HepG2 (cell line): ENCODE results near the gene PDPR. TPM values are rescaled to one million over a fixed set of nuclear protein-coding genes. Genes with fewer than 3 reads are reported as not detected.

Experiments used
- ATAC-seq: fragments of 200-7000 bp; cut with Tn5 transposase; 3 replicates; pipeline ENCODE4 v1.9.1; 2020; ENCODE audit warnings: mild to moderate bottlenecking, moderate library complexity
- BruUV-seq: library from RNA; stranded (reverse); fragments of 400-500 nt; replicated peaks from 2 replicates; lab custom pipeline; 2021; lab: Mats Ljungman, UMichigan
- CTCF ChIA-PET: fragments of 300-600 bp; formaldehyde crosslinking; extraction: SDS; loops from one replicate; lab custom pipeline; 2021; ENCODE audit warnings: low total read pairs, inconsistent platforms, low intra/inter-chr PET ratio; lab: Yijun Ruan, JAX
- POLR2A ChIA-PET: fragments of 350-600 bp; sonication (Branson Sonifier 250); formaldehyde crosslinking; loops from one replicate; lab custom pipeline; 2020; ENCODE audit warnings: antibody characterized with exemption, inconsistent platforms; lab: Yijun Ruan, JAX
- DNase-seq: peaks from one replicate; pipeline ENCODE4 v3.0.0-alpha.2; 2015; ENCODE audit warnings: low spot score
- FAIRE-seq: peaks from 3 replicates; lab custom pipeline; 2011; peaks lifted over from hg19 to GRCh38; lab: Jason Lieb, UNC
- H2AFZ ChIP-seq: one replicate; pipeline ENCODE4 v1.6.1; 2011; ENCODE audit warnings: low read length, inconsistent platforms
- H3K27ac ChIP-seq: fragments of 300-600 bp; 3 replicates; pipeline ENCODE4 v1.8.0; 2011; ENCODE audit warnings: mixed run types, mild to moderate bottlenecking, mixed read lengths, low read length, inconsistent platforms; ENCODE audit not compliant: insufficient read depth; ENCODE audit errors: extremely low read length
- H3K27me3 ChIP-seq, 2 experiments: fragments of 200-600 bp in 1 of 2; 2 replicates in 1 of 2; 3 replicates in 1 of 2; pipeline versions ENCODE4 v1.6.0 to v1.8.0; 2011; ENCODE audit warnings: low read length in 2 of 2, mild to moderate bottlenecking in 2 of 2, moderate library complexity in 2 of 2, inconsistent platforms in 1 of 2; ENCODE audit not compliant: insufficient read depth in 2 of 2, control insufficient read depth in 1 of 2
- H3K36me3 ChIP-seq, 2 experiments: fragments of 200-600 bp in 1 of 2; replicated peaks in 1 of 2; 2 replicates in 1 of 2; 3 replicates in 1 of 2; pipeline versions ENCODE4 v1.5.1 to v1.8.0; 2011; ENCODE audit warnings: low read length in 2 of 2, inconsistent platforms in 1 of 2; ENCODE audit not compliant: insufficient read depth in 2 of 2, control insufficient read depth in 1 of 2
- H3K4me1 ChIP-seq: 2 replicates; pipeline ENCODE4 v1.5.1; 2012; ENCODE audit warnings: low read length, inconsistent platforms; ENCODE audit not compliant: insufficient read depth
- H3K4me2 ChIP-seq: 2 replicates; pipeline ENCODE4 v1.6.0; 2011; ENCODE audit warnings: low read depth, low read length, inconsistent platforms
- H3K4me3 ChIP-seq, 3 experiments: fragments of 200-600 bp in 1 of 3; sonication (generic), shearing (Covaris generic) in 1 of 3; replicated peaks in 1 of 3; 2 replicates each; pipeline ENCODE4 v1.5.1; 2011 to 2016; ENCODE audit warnings: low read length in 3 of 3, inconsistent platforms in 2 of 3, low read depth in 2 of 3, mild to moderate bottlenecking in 2 of 3, control low read depth in 1 of 3, mixed read lengths in 1 of 3; ENCODE audit not compliant: insufficient read depth in 1 of 3
- H3K79me2 ChIP-seq: one replicate; pipeline ENCODE4 v1.6.1; 2011; ENCODE audit warnings: low read length, inconsistent platforms; ENCODE audit not compliant: insufficient read depth
- H3K9ac ChIP-seq: 2 replicates; pipeline ENCODE4 v1.6.0; 2011; ENCODE audit warnings: mild to moderate bottlenecking, low read depth, low read length, inconsistent platforms; ENCODE audit not compliant: insufficient read depth
- H3K9me3 ChIP-seq: 2 replicates; pipeline ENCODE4 v1.5.1; 2012; ENCODE audit warnings: mild to moderate bottlenecking, low read length
- H4K20me1 ChIP-seq: 2 replicates; pipeline ENCODE4 v1.6.0; 2011; ENCODE audit warnings: inconsistent platforms, mild to moderate bottlenecking, low read length, moderate library complexity; ENCODE audit not compliant: insufficient read depth
- CEBPB ChIP-seq: IDR thresholded peaks from 2 replicates; pipeline ENCODE4 v1.6.1; 2011; ENCODE audit warnings: low read depth, low read length, improper control_type of control experiment, borderline replicate concordance
- ELF3 ChIP-seq: IDR thresholded peaks from 2 replicates; pipeline ENCODE4 v1.6.1; 2016; ENCODE audit warnings: missing genetic modification reagents, missing compliant biosample characterization
- FOSL2 ChIP-seq: sonication (generic); formaldehyde crosslinking; IDR thresholded peaks from 2 replicates; pipeline ENCODE4 v1.4.0; 2020; ENCODE audit warnings: missing genetic modification reagents
- HMG20B ChIP-seq: conservative IDR thresholded peaks from 2 replicates; pipeline ENCODE4 v1.6.1; 2016; ENCODE audit warnings: missing genetic modification reagents, missing compliant biosample characterization
- HOXA9 ChIP-seq: sonication (generic); formaldehyde crosslinking; IDR thresholded peaks from 2 replicates; pipeline ENCODE4 v1.8.1; 2022; ENCODE audit warnings: missing genetic modification reagents, mild to moderate bottlenecking, moderate library complexity, borderline replicate concordance
- IRF2 ChIP-seq: IDR thresholded peaks from 2 replicates; pipeline ENCODE4 v1.6.1; 2018; ENCODE audit warnings: missing genetic modification reagents, missing compliant biosample characterization
- MED1 ChIP-seq: sonication (generic); formaldehyde crosslinking; IDR thresholded peaks from 2 replicates; pipeline ENCODE4 v1.4.0; 2020; ENCODE audit warnings: missing genetic modification reagents
- NCOR1 ChIP-seq: fragments of 200-600 bp; sonication (generic); IDR thresholded peaks from 2 replicates; pipeline ENCODE4 v1.7.0; 2017; ENCODE audit warnings: antibody characterized with exemption, low read length, borderline replicate concordance
- PHF8 ChIP-seq: sonication (generic); formaldehyde crosslinking; IDR thresholded peaks from 2 replicates; pipeline ENCODE4 v1.5.0; 2020; ENCODE audit warnings: missing genetic modification reagents
- RXRB ChIP-seq: IDR thresholded peaks from 2 replicates; pipeline ENCODE4 v1.6.1; 2016; ENCODE audit warnings: borderline replicate concordance, missing genetic modification reagents, missing compliant biosample characterization
- SOX6 ChIP-seq, 2 experiments: fragments of 450-650 bp in 1 of 2; sonication (generic) in 1 of 2; formaldehyde crosslinking in 1 of 2; IDR thresholded peaks; 2 replicates each; pipeline versions ENCODE4 v1.4.0 to v1.6.1; 2017 to 2020; ENCODE audit warnings: antibody characterized with exemption in 1 of 2, mild to moderate bottlenecking in 1 of 2, missing genetic modification reagents in 1 of 2
- TAF15 ChIP-seq: fragments of 200-400 bp; formaldehyde crosslinking; IDR thresholded peaks from one replicate; pipeline ENCODE4 v1.6.1; 2018; ENCODE audit warnings: mild to moderate bottlenecking, low read depth, low read length; ENCODE audit not compliant: poor library complexity, severe bottlenecking
- ZNF292 ChIP-seq: sonication (generic); formaldehyde crosslinking; IDR thresholded peaks from 2 replicates; pipeline ENCODE4 v1.8.1; 2022; ENCODE audit warnings: mild to moderate bottlenecking, low read depth, missing genetic modification reagents, borderline replicate concordance
- ZNF383 ChIP-seq: sonication (generic); formaldehyde crosslinking; IDR thresholded peaks from 2 replicates; pipeline ENCODE4 v1.4.0; 2020; ENCODE audit warnings: missing genetic modification reagents, mild to moderate bottlenecking, borderline replicate concordance
- ZSCAN21 ChIP-seq: sonication (generic); formaldehyde crosslinking; IDR thresholded peaks from 2 replicates; pipeline ENCODE4 v1.8.0; 2022; ENCODE audit warnings: mild to moderate bottlenecking, missing genetic modification reagents, moderate library complexity, borderline replicate concordance
- WGBS: methylation state at CpG from one replicate; pipeline ENCODE4 v1.1.6; 2017; ENCODE audit warnings: low lambda C conversion rate; 5-methylcytosine and 5-hydroxymethylcytosine counted together
- in situ Hi-C: cut with HindIII; loops from 2 replicates; pipeline ENCODE4 v1.10.0; 2017; ENCODE audit warnings: low pct_unique_long_range_greater_than_20kb; ENCODE audit not compliant: extremely low pct_ligation_motif_present
- intact Hi-C: fragments of 100-400 bp; cut with micrococcal nuclease; formaldehyde crosslinking; loops from one replicate; pipeline ENCODE4 v1.10.0; 2022; ENCODE audit not compliant: unreplicated experiment
- polyA plus RNA-seq, 8 experiments: library from polyadenylated mRNA; depleted of rRNA in 3 of 8; stranded (reverse) in 7 of 8; unstranded in 1 of 8; fragments of >200 nt; fragmentation: Illumina TruSeq in 4 of 8; extraction: Trizol in 4 of 8; gene quantifications; 2 replicates each; pipeline versions ENCODE4 v1.2.1 to v1.2.3, GENCODE V29; 2011 to 2016; ENCODE audit warnings: low read depth in 4 of 8, missing spikeins in 1 of 8, mixed read lengths in 1 of 8; ENCODE audit not compliant: insufficient read depth in 1 of 8
- total RNA-seq, 5 experiments: library from RNA; depleted of rRNA; stranded (reverse); fragments of >200 nt; fragmentation: Illumina TruSeq; extraction: Trizol; gene quantifications; 2 replicates each; pipeline ENCODE4 v1.2.3, GENCODE V29; 2016; ENCODE audit warnings: low read depth in 1 of 5
- TF ChIP-seq, protein P1 (sequence below): IDR thresholded peaks from 2 replicates; pipeline ENCODE4 v1.6.1; 2016; ENCODE audit warnings: low read depth, control low read depth
- TF ChIP-seq, protein P2 (sequence below): sonication (generic); formaldehyde crosslinking; IDR thresholded peaks from 2 replicates; pipeline ENCODE4 v1.4.0; 2020; ENCODE audit warnings: missing genetic modification reagents, borderline replicate concordance

Gene PDPR
- total and polyA plus RNA-seq, 2 of the 13 experiments (the other 11 are each of a cell fraction or from before 2014, with no cell fraction given), result 19.5 to 29.9 TPM

DNA sequence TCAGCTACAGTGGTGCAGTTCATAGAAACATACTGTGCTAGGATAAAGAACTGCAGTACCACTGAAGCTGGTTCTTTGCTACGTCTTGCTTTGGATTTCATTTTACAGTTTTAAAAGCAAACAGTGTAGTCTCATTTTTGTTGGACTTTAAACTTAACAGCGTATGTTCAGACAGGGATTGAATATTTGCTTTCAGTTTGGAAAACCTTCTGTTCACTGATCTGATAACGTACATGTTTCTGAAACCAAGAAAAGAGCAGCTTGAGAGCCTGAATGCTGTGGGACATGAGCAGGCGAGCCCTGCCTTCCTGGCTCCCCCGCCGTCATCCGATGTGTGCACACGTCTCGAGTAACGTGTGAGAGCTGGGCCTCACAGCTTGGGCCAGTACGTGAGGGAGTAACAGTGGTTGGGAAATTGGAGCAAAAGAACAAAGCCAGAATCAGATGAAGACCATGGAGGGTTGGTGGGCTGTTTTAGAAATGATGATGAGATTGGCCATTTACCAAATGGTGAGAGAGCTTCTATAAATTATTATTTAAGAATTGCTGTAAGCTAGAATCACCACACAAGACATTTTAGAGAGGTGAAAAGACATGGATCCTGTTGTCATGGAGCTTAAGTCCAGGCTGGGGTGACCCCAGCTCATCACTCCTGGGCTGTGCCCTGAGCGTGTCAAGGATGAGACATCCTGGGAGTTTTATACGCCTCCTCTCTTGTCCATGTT is 38.6 kb downstream of the PDPR start:
- 24% methylated on average over 13 of the region's 13 CpGs for WGBS
- peak overlapping the region; percentile 84 for H3K27ac ChIP-seq
- peaks cover 10 to 47% of the 10 kb centered on the region in 2 experiments for H3K36me3 ChIP-seq
- no peaks in the 10 kb centered on the region for H3K27me3 ChIP-seq
- DNase-seq (peak; percentile 91), ATAC-seq (peak; percentile 73), FAIRE-seq (peak; percentile 76)
- in situ Hi-C loops, result no loop called here
- H2AFZ ChIP-seq, result no peak overlapping the region
- peak overlapping the region in 2 of 3 experiments; percentile 24 to 57; a peak in 4 of 6 replicates for H3K4me3 ChIP-seq
- intact Hi-C loops, result loop anchor here (2.0 to 10.0 kb wide), 3 partner anchors 34 to 100 kb away; partner anchors contain the start of gene EXOSC6
- POLR2A ChIA-PET, result interaction anchor here (1.2 to 2.9 kb wide), 7 partner anchors 9 to 147 kb away, joined by 3 to 17 read pairs (median 7); partner anchors contain the start of genes AARS1, DDX19B, EXOSC6 and PDPR
- peak overlapping the region; percentile 84 for H3K4me2 ChIP-seq
- CTCF ChIA-PET, result no interaction called here
- H3K79me2 ChIP-seq, result no peaks in the 10 kb centered on the region
- H3K9me3 ChIP-seq, result no peaks in the 10 kb centered on the region
- H3K9ac ChIP-seq, result peak overlapping the region; percentile 68
- BruUV-seq, result no TSS peak
- H4K20me1 ChIP-seq, result no peaks in the 10 kb centered on the region
- peaks cover 44% of the 10 kb centered on the region for H3K4me1 ChIP-seq
- TF ChIP-seq ELF3 (CRISPR knock-in tag), result peak; percentile 65; the same call in 1 of the 2 replicates
- TF ChIP-seq RXRB (CRISPR knock-in tag), result peak; percentile 70; the same call in 1 of the 2 replicates
- peak; percentile 89 for TF ChIP-seq IRF2
- TF ChIP-seq HMG20B, result peak; percentile 49; the same call in 1 of the 2 replicates
- TF ChIP-seq FOSL2, result 0 out of 2 replicates have a peak, but pooled peaks have one; percentile 42
- peak; percentile 74; the same call in 1 of the 2 replicates for TF ChIP-seq NCOR1
- peak; percentile 49; the same call in 1 of the 2 replicates for TF ChIP-seq PHF8 (CRISPR knock-in tag)
- TF ChIP-seq ZSCAN21, result 0 out of 2 replicates have a peak, but pooled peaks have one; percentile 12
- peak; percentile 92; the same call in 1 of the 2 replicates for TF ChIP-seq ZNF292 (CRISPR knock-in tag)
- TF ChIP-seq HOXA9 (CRISPR knock-in tag), result 0 out of 2 replicates have a peak, but pooled peaks have one; percentile 33
- TF ChIP-seq ZNF383 (CRISPR knock-in tag), result peak; percentile 84; the same call in 1 of the 2 replicates
- TF ChIP-seq TAF15, result no peak
- TF ChIP-seq MED1 (CRISPR knock-in tag), result peak; percentile 74
- TF ChIP-seq, protein P1, sequence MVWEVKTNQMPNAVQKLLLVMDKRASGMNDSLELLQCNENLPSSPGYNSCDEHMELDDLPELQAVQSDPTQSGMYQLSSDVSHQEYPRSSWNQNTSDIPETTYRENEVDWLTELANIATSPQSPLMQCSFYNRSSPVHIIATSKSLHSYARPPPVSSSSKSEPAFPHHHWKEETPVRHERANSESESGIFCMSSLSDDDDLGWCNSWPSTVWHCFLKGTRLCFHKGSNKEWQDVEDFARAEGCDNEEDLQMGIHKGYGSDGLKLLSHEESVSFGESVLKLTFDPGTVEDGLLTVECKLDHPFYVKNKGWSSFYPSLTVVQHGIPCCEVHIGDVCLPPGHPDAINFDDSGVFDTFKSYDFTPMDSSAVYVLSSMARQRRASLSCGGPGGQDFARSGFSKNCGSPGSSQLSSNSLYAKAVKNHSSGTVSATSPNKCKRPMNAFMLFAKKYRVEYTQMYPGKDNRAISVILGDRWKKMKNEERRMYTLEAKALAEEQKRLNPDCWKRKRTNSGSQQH (CRISPR knock-in tag), result no peak
- TF ChIP-seq CEBPB, result no peak
- TF ChIP-seq, protein P2, sequence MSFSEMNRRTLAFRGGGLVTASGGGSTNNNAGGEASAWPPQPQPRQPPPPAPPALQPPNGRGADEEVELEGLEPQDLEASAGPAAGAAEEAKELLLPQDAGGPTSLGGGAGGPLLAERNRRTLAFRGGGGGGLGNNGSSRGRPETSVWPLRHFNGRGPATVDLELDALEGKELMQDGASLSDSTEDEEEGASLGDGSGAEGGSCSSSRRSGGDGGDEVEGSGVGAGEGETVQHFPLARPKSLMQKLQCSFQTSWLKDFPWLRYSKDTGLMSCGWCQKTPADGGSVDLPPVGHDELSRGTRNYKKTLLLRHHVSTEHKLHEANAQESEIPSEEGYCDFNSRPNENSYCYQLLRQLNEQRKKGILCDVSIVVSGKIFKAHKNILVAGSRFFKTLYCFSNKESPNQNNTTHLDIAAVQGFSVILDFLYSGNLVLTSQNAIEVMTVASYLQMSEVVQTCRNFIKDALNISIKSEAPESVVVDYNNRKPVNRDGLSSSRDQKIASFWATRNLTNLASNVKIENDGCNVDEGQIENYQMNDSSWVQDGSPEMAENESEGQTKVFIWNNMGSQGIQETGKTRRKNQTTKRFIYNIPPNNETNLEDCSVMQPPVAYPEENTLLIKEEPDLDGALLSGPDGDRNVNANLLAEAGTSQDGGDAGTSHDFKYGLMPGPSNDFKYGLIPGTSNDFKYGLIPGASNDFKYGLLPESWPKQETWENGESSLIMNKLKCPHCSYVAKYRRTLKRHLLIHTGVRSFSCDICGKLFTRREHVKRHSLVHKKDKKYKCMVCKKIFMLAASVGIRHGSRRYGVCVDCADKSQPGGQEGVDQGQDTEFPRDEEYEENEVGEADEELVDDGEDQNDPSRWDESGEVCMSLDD, result no peak
- no peak for TF ChIP-seq SOX6 (IDR thresholded peaks at IDR 0.05)
- peak; percentile 87 for TF ChIP-seq SOX6 (CRISPR knock-in tag; IDR thresholded peaks at IDR 0.05)
